HG03097 (cell line): ENCODE measurements around the gene TTLL8.

Source experiments
- ATAC-seq: cut with Tn5 transposase; IDR thresholded peaks from one replicate; pipeline ENCODE4 v1.9.1; 2021; ENCODE audit not compliant: unreplicated experiment, low FRiP score

TTLL8 gene

DNA sequence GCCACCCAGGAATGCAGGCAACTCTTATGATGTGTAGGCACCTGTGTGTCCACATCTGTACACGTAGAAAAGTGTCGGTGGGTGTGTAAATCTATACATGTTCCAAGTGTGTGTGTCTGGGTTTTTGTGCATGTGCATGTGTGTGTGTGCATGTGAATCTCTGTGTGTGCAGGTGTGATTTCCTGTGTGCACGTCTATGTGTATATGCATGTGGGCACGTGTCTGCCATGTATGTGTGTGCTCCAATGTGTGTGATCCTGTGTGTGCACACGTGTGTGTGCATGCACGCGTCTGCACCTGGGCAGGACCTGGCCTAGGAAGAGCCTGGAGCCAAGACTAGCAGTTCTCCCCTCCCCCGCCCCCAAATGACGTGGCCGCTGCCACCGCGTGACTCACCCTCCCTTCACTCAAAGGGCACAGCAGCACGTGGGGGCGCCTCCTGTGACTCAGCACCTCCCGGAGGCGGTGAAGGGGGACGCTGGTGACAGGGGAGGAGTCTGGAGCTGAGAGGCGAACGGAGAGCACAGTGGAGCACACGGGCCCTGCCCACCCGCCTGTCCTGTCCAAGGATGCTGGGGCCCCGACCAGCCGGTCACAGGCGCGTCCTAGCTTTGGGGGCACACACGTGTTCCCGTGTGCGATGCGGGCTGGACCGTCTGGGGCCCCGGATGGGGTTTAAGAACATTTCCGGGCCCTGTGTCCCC, 87.4 kb downstream of the TTLL8 start:
- peak; percentile 47 for ATAC-seq

DNA sequence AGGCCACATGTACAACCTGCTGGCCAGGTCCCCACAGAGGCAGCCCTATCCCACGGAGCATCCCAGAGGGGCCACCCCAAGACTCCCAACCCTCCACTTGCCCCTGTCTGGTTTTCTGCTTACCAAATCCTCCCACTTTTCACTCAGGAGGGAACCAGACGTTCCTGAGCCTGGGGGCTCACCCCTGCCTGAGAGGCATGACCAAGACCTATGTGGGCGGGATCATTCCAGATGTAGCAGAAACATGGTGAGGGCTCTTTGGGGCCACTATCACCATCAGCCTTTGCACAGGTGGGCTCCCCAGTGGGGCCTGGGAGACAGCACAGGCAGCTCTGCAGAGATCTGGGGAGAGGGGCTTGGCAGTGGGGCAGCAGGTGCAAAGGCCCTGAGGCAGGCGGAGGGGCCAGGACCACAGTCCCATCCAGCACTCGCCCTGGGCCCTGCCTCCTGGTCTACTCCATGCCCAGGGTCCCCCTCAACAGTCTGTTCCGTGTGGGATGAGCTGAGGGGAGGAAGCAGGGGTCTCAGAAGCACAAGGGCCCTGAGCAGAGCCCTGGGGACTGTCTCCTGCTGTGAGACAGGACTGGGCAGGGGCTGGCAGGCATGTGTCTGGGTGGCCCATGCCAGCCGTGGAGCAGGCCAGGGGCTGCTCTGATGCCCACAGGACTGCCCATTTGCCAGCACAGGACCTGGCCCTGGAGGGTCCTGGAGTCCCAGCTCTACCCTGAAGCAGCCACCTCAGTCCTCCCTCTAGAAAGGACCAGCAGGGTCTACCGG, 88.2 kb downstream of the TTLL8 start:
- no peak for ATAC-seq

DNA sequence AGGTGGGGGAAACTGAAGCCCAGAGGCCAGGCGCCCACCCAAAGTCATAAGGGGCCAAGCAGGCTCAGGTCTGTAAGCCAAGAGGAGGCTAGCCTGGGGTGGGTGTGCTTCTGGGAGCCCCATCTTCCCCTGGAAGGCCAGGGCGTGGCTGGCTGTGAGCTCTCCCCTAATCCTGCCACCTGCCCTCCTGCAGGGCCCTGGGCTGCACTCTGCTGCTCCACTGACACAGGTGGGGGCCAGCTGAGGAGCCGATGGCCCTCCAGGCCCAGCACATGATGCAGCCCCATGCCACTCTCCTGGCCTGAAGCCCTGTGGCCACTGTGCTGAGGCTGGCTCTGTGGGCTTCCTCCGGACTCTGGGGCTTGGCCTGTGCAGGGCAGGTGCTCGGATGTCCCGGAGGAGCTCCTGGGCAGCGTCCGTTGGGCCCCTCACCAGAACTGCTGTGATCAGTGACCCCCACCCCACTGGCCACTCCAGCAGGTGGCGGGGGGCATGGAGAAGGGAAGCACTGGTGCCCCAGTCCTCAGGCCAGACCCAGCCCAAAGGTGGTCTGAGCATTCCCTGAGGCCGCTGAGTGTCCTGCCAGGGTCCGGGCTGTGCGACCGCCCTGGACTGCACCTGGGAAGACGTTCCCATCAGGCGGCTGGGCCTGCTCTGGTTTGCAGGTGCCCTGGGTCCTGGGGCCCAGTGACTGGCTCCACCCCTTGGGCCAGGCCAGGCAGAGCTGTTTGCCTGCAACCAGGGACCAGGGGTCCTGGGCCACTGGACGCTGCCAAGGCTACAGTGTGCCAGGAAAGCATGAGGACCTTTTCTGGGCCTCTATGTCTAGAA, 89.1 kb downstream of the TTLL8 start:
- no peak for ATAC-seq
